ES-I3 (cell line): Measurements from ENCODE around the gene ABCA13.

Source experiments
- H3K36me3 ChIP-seq: 2 replicates; pipeline ENCODE4 v1.6.1; 2013; ENCODE audit warnings: mild to moderate bottlenecking, low read length, control low read depth, moderate library complexity; ENCODE audit not compliant: insufficient read depth
- H3K4me1 ChIP-seq: 2 replicates; pipeline ENCODE4 v1.6.1; 2013; ENCODE audit warnings: mild to moderate bottlenecking, control low read depth, low read length; ENCODE audit not compliant: insufficient read depth
- H3K9ac ChIP-seq: 2 replicates; pipeline ENCODE4 v1.6.1; 2013; ENCODE audit warnings: low read depth, mild to moderate bottlenecking, low read length, moderate library complexity
- H3K9me3 ChIP-seq: 2 replicates; pipeline ENCODE4 v1.6.1; 2013; ENCODE audit warnings: mild to moderate bottlenecking, low read length, moderate library complexity; ENCODE audit not compliant: control insufficient read depth, insufficient read depth

ABCA13 gene

GRCh38 chr7:48154792-48155413 is 16.4 kb upstream of the ABCA13 start:
- no peaks in the 10 kb centered on the region for H3K4me1 ChIP-seq
- no peak overlapping the region for H3K9ac ChIP-seq
- H3K36me3 ChIP-seq = no peaks in the 10 kb centered on the region
- peaks cover 11% of the 10 kb centered on the region for H3K9me3 ChIP-seq

GRCh38 chr7:48158404-48158803 is 12.9 kb upstream of the ABCA13 start:
- no peaks in the 10 kb centered on the region for H3K36me3 ChIP-seq
- no peak overlapping the region for H3K9ac ChIP-seq
- no peaks in the 10 kb centered on the region for H3K4me1 ChIP-seq
- peaks cover 5% of the 10 kb centered on the region for H3K9me3 ChIP-seq

- no peaks in the 10 kb centered on the region for H3K4me1 ChIP-seq
- H3K36me3 ChIP-seq = no peaks in the 10 kb centered on the region
- no peak overlapping the region for H3K9ac ChIP-seq
- peaks cover 6% of the 10 kb centered on the region; the same call in 1 of the 2 replicates for H3K9me3 ChIP-seq
These were observed 9.7 kb upstream of the ABCA13 start for GRCh38 chr7:48161407-48162125.

GRCh38 chr7:48165157-48165556 is 6.1 kb upstream of the ABCA13 start:
- H3K9ac ChIP-seq = no peak overlapping the region
- no peaks in the 10 kb centered on the region for H3K36me3 ChIP-seq
- H3K9me3 ChIP-seq = peaks cover 6% of the 10 kb centered on the region; the same call in 1 of the 2 replicates
- no peaks in the 10 kb centered on the region for H3K4me1 ChIP-seq

- peaks cover 6% of the 10 kb centered on the region; the same call in 1 of the 2 replicates for H3K9me3 ChIP-seq
These were observed 3.1 kb upstream of the ABCA13 start for GRCh38 chr7:48168159-48168558.

GRCh38 chr7:48170506-48170905 is 752 bp upstream of the ABCA13 start:
- Histone ChIP-seq H3K36me3 (no peaks in the 10 kb centered on the region), H3K9me3 (no peaks in the 10 kb centered on the region), H3K9ac (no peak overlapping the region), H3K4me1 (no peaks in the 10 kb centered on the region)

More at GRCh38 chr7:48168159-48168558, 3.1 kb upstream of the ABCA13 start:
- Histone ChIP-seq H3K36me3 (no peaks in the 10 kb centered on the region), H3K9ac (no peak overlapping the region), H3K4me1 (no peaks in the 10 kb centered on the region)

- Histone ChIP-seq H3K4me1 (peaks cover 14% of the 10 kb centered on the region; the same call in 1 of the 2 replicates), H3K9ac (no peak overlapping the region), H3K9me3 (no peaks in the 10 kb centered on the region), H3K36me3 (no peaks in the 10 kb centered on the region)
These were observed 2.1 kb downstream of the ABCA13 start for GRCh38 chr7:48173313-48173712.

GRCh38 chr7:48173756-48174382 is 2.6 kb downstream of the ABCA13 start:
- Histone ChIP-seq H3K4me1 (peaks cover 14% of the 10 kb centered on the region; the same call in 1 of the 2 replicates), H3K9ac (no peak overlapping the region), H3K9me3 (no peaks in the 10 kb centered on the region), H3K36me3 (no peaks in the 10 kb centered on the region)

- Histone ChIP-seq H3K4me1 (peaks cover 14% of the 10 kb centered on the region; the same call in 1 of the 2 replicates), H3K9ac (no peak overlapping the region), H3K9me3 (no peaks in the 10 kb centered on the region), H3K36me3 (no peaks in the 10 kb centered on the region)
These were observed 3.8 kb downstream of the ABCA13 start for GRCh38 chr7:48175019-48175418.

GRCh38 chr7:48176356-48176893 is 5.2 kb downstream of the ABCA13 start:
- Histone ChIP-seq H3K36me3 (no peaks in the 10 kb centered on the region), H3K9me3 (no peaks in the 10 kb centered on the region), H3K4me1 (peaks cover 14% of the 10 kb centered on the region; the same call in 1 of the 2 replicates), H3K9ac (no peak overlapping the region)

- H3K9ac ChIP-seq = no peak overlapping the region
These were observed 6.0 kb downstream of the ABCA13 start for GRCh38 chr7:48177271-48177670.

GRCh38 chr7:48179496-48180030 is 8.3 kb downstream of the ABCA13 start:
- no peaks in the 10 kb centered on the region for H3K9me3 ChIP-seq
- no peaks in the 10 kb centered on the region for H3K36me3 ChIP-seq
- peaks cover 29% of the 10 kb centered on the region; the same call in 1 of the 2 replicates for H3K4me1 ChIP-seq
- no peak overlapping the region for H3K9ac ChIP-seq

More at GRCh38 chr7:48177271-48177670, 6.0 kb downstream of the ABCA13 start:
- H3K9me3 ChIP-seq = no peaks in the 10 kb centered on the region
- H3K36me3 ChIP-seq = no peaks in the 10 kb centered on the region
- peaks cover 14% of the 10 kb centered on the region; the same call in 1 of the 2 replicates for H3K4me1 ChIP-seq

GRCh38 chr7:48180981-48181380 is 9.7 kb downstream of the ABCA13 start:
- Histone ChIP-seq H3K9me3 (no peaks in the 10 kb centered on the region), H3K4me1 (peaks cover 29% of the 10 kb centered on the region; the same call in 1 of the 2 replicates), H3K9ac (no peak overlapping the region), H3K36me3 (no peaks in the 10 kb centered on the region)

- peaks cover 3% of the 10 kb centered on the region; the same call in 1 of the 2 replicates for H3K9me3 ChIP-seq
- H3K36me3 ChIP-seq = no peaks in the 10 kb centered on the region
- H3K4me1 ChIP-seq = peaks cover 15% of the 10 kb centered on the region; the same call in 1 of the 2 replicates
- no peak overlapping the region for H3K9ac ChIP-seq
These were observed 11.6 kb downstream of the ABCA13 start for GRCh38 chr7:48182718-48183369.
